CD4-positive, CD25-positive, alpha-beta regulatory T cell (primary cell): Measurements from ENCODE around the gene SPDYE1. TPM values are rescaled to one million over a fixed set of nuclear protein-coding genes. Genes with fewer than 3 reads are reported as not detected.
"Not testable (repeated sequence)": the region's sequence is repeated elsewhere in the genome, so short reads cannot be mapped to it uniquely, and the experiment has no call there.

Source experiments
- ATAC-seq, 2 donors: fragments of 150-1000 bp; cut with Tn5 transposase; one replicate each; pipeline ENCODE4 v1.10.0; 2021; ENCODE audit warnings: low read depth in 2 of 2, moderate number of reproducible peaks in 2 of 2, moderate library complexity in 1 of 2
- DNase-seq, 3 donors: peaks; one replicate each; pipeline versions ENCODE4 v3.0.0 to v3.0.0-alpha.2; 2012 to 2022; ENCODE audit warnings: mixed read lengths in 1 of 3
- H3K27ac ChIP-seq: one replicate; pipeline ENCODE4 v1.7.0; 2013; ENCODE audit warnings: mild to moderate bottlenecking, low read length; ENCODE audit not compliant: insufficient read depth, poor library complexity, severe bottlenecking
- H3K27me3 ChIP-seq: one replicate; pipeline ENCODE4 v1.7.0; 2013; ENCODE audit warnings: low read length; ENCODE audit not compliant: control insufficient read depth, insufficient read depth
- H3K36me3 ChIP-seq: one replicate; pipeline ENCODE4 v1.7.0; 2013; ENCODE audit warnings: mild to moderate bottlenecking, low read length, moderate library complexity; ENCODE audit not compliant: control insufficient read depth, insufficient read depth
- H3K4me1 ChIP-seq: 2 replicates; pipeline ENCODE4 v1.7.0; 2013; ENCODE audit warnings: mild to moderate bottlenecking, low read length; ENCODE audit not compliant: insufficient read depth, control insufficient read depth, poor library complexity, severe bottlenecking
- H3K4me3 ChIP-seq: one replicate; pipeline ENCODE4 v1.7.0; 2013; ENCODE audit warnings: low read depth, mild to moderate bottlenecking, low read length, moderate library complexity
- H3K9me3 ChIP-seq, 2 experiments: 1 replicate in 1 of 2; 2 replicates in 1 of 2; pipeline ENCODE4 v1.7.0; 2013; ENCODE audit warnings: low read length in 2 of 2, mild to moderate bottlenecking in 1 of 2, moderate library complexity in 1 of 2; ENCODE audit not compliant: control insufficient read depth in 2 of 2
- H3K27ac Mint-ChIP-seq, 3 donors: one replicate each; pipeline ENCODE4 v1.8.0; 2020 to 2022; ENCODE audit warnings: mild to moderate bottlenecking in 3 of 3, mixed read lengths in 3 of 3, moderate library complexity in 2 of 3
- H3K27me3 Mint-ChIP-seq: one replicate; pipeline ENCODE4 v1.8.0; 2022; ENCODE audit warnings: mild to moderate bottlenecking, mixed read lengths
- H3K36me3 Mint-ChIP-seq: one replicate; pipeline ENCODE4 v1.8.0; 2020; ENCODE audit warnings: mixed read lengths
- H3K4me1 Mint-ChIP-seq, 4 donors: one replicate each; pipeline ENCODE4 v1.8.0; 2020 to 2022; ENCODE audit warnings: mixed read lengths in 4 of 4, mild to moderate bottlenecking in 1 of 4
- H3K4me3 Mint-ChIP-seq, 4 donors: one replicate each; pipeline ENCODE4 v1.8.0; 2020 to 2022; ENCODE audit warnings: mild to moderate bottlenecking in 4 of 4, mixed read lengths in 4 of 4, moderate library complexity in 3 of 4
- H3K9me3 Mint-ChIP-seq, 7 donors: one replicate each; pipeline ENCODE4 v1.8.0; 2020 to 2022; ENCODE audit warnings: mixed read lengths in 7 of 7, mild to moderate bottlenecking in 3 of 7, moderate library complexity in 2 of 7
- polyA plus RNA-seq, 4 donors: library from polyadenylated mRNA; unstranded; fragments of 300-500 nt; fragmentation: Illumina TruSeq; gene quantifications; one replicate each; pipeline ENCODE4 v1.2.3, GENCODE V29; 2021
- total RNA-seq: library from RNA; stranded (reverse); gene quantifications from one replicate; pipeline ENCODE4 v1.2.3, GENCODE V29; 2022

The SPDYE1 gene
- total and polyA plus RNA-seq, 5 donors from 2014 or later = 0.08 to 0.17 (median 0.11) TPM; not detected in 1

GRCh38 chr7:44012081-44012480 lies 14.4 kb downstream of the SPDYE1 start:
- not testable (repeated sequence) for H3K36me3 ChIP-seq, DNase-seq, H3K27ac Mint-ChIP-seq, H3K9me3 ChIP-seq, H3K27me3 Mint-ChIP-seq, H3K4me1 ChIP-seq, H3K36me3 Mint-ChIP-seq, H3K9me3 Mint-ChIP-seq, H3K4me3 Mint-ChIP-seq, H3K4me3 ChIP-seq, H3K27ac ChIP-seq, H3K4me1 Mint-ChIP-seq, H3K27me3 ChIP-seq, ATAC-seq

- H3K36me3 Mint-ChIP-seq, H3K4me1 ChIP-seq, H3K9me3 Mint-ChIP-seq, ATAC-seq, DNase-seq, H3K27me3 Mint-ChIP-seq, H3K27ac ChIP-seq, H3K36me3 ChIP-seq, H3K4me3 ChIP-seq, H3K9me3 ChIP-seq, H3K4me3 Mint-ChIP-seq, H3K27me3 ChIP-seq, H3K27ac Mint-ChIP-seq: not testable (repeated sequence)
- peaks cover 0 to 15% (median 7%) of the 10 kb centered on the region in 4 donors for H3K4me1 Mint-ChIP-seq
Measured at GRCh38 chr7:44015090-44015489, 17.4 kb downstream of the SPDYE1 start.

GRCh38 chr7:44018857-44019807 lies 21.4 kb downstream of the SPDYE1 start:
- not testable (repeated sequence) for H3K27me3 ChIP-seq, H3K9me3 ChIP-seq, H3K36me3 Mint-ChIP-seq, H3K4me1 ChIP-seq, H3K27me3 Mint-ChIP-seq, H3K9me3 Mint-ChIP-seq, H3K36me3 ChIP-seq
- Histone ChIP-seq H3K4me3 (peak overlapping the region; percentile 66), H3K27ac (peak overlapping the region; percentile 76)
- DNase-seq (peak; percentile 97 to 99 (median 99)), ATAC-seq (peak; percentile 96 to 98)
- H3K27ac Mint-ChIP-seq = peak overlapping the region; percentile 83 to 92 (median 91)
- peak overlapping the region; percentile 92 to 98 (median 94) for H3K4me3 Mint-ChIP-seq
- H3K4me1 Mint-ChIP-seq = peaks cover 4 to 23% (median 15%) of the 10 kb centered on the region in 4 donors

- H3K9me3 ChIP-seq, H3K27me3 Mint-ChIP-seq, H3K36me3 Mint-ChIP-seq, DNase-seq, H3K4me1 ChIP-seq, H3K9me3 Mint-ChIP-seq, H3K27me3 ChIP-seq, H3K36me3 ChIP-seq, H3K4me3 ChIP-seq, ATAC-seq: not testable (repeated sequence)
- Mint-ChIP-seq H3K27ac (peak overlapping the region in 1 of 3 donors; percentile 89), H3K4me1 (peaks cover 4 to 23% (median 15%) of the 10 kb centered on the region in 4 donors), H3K4me3 (peak overlapping the region in 1 of 4 donors; percentile 98)
- H3K27ac ChIP-seq = peak overlapping the region; percentile 76
Measured at GRCh38 chr7:44019825-44020224, 22.1 kb downstream of the SPDYE1 start.

GRCh38 chr7:44022069-44022468 lies 24.4 kb downstream of the SPDYE1 start:
- not testable (repeated sequence) for ATAC-seq, H3K36me3 ChIP-seq, H3K27me3 ChIP-seq, H3K9me3 ChIP-seq, H3K4me3 ChIP-seq, H3K4me1 ChIP-seq, DNase-seq, H3K9me3 Mint-ChIP-seq, H3K4me3 Mint-ChIP-seq, H3K27me3 Mint-ChIP-seq, H3K27ac ChIP-seq, H3K27ac Mint-ChIP-seq, H3K36me3 Mint-ChIP-seq
- peaks cover 4 to 21% (median 15%) of the 10 kb centered on the region in 4 donors for H3K4me1 Mint-ChIP-seq

GRCh38 chr7:44022796-44023467 lies 25.2 kb downstream of the SPDYE1 start:
- not testable (repeated sequence) for H3K36me3 Mint-ChIP-seq, H3K9me3 ChIP-seq, H3K4me1 ChIP-seq, H3K4me3 Mint-ChIP-seq, H3K27ac ChIP-seq, H3K4me3 ChIP-seq, ATAC-seq, H3K27me3 Mint-ChIP-seq, H3K9me3 Mint-ChIP-seq, H3K36me3 ChIP-seq, H3K27me3 ChIP-seq, DNase-seq
- Mint-ChIP-seq H3K27ac (peak overlapping the region in 1 of 3 donors; percentile 62), H3K4me1 (peaks cover 4 to 18% (median 15%) of the 10 kb centered on the region in 4 donors)

- H3K36me3 ChIP-seq, H3K4me1 ChIP-seq, H3K4me3 Mint-ChIP-seq, H3K27me3 Mint-ChIP-seq, H3K9me3 ChIP-seq, DNase-seq, ATAC-seq, H3K4me1 Mint-ChIP-seq, H3K4me3 ChIP-seq, H3K27ac Mint-ChIP-seq, H3K27ac ChIP-seq, H3K9me3 Mint-ChIP-seq, H3K27me3 ChIP-seq, H3K36me3 Mint-ChIP-seq: not testable (repeated sequence)
Measured at GRCh38 chr7:44029433-44029832, 31.7 kb downstream of the SPDYE1 start.
